GM21381 (cell line): ENCODE results near the gene HMCN1.

Experiments
- ATAC-seq: cut with Tn5 transposase; IDR thresholded peaks from one replicate; pipeline ENCODE4 v1.9.1; 2021; ENCODE audit warnings: mild to moderate bottlenecking, moderate library complexity; ENCODE audit not compliant: unreplicated experiment

Gene HMCN1

DNA sequence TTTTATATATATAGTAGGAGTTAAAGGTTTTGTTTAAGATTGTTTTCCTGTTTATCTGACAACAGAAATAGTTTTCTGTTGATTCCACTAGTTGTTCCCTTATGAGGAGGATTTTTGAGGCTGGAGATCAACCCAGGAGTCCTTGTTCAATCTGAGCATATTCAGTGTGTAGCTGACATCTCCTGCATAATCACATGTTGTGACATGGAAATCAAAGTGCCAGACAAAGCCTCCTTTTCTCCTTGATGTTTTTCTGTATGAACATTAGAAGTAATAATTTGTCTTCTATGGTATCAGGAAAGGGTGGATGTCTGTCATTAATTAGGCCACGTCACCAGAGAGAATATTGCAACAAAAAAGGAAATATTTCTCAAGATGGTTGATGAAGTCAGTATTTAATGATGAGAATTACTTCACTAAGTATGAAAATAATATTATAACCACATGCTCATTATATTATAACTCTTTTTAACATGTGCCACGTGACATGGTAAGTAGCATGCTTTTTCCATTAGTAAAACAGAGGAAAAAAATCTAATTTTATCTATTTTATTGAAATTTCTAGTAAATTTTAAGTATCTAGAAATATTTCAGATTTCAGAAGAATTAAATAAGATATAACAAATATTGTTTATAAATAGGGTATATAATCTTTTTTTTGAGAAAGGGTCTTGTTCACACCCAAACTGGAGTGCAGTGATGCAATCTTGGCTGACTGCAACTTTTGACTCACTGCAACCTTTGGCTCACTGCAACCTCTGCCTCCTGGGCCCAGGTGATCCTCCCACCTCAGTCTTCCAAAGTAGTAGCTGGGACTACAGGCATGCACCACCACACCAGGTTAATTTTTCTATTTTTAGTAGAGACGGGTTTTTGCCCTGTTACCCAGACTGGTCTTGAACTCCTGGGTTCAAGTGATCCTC, 223.5 kb downstream of the HMCN1 start:
- ATAC-seq: no peak

DNA sequence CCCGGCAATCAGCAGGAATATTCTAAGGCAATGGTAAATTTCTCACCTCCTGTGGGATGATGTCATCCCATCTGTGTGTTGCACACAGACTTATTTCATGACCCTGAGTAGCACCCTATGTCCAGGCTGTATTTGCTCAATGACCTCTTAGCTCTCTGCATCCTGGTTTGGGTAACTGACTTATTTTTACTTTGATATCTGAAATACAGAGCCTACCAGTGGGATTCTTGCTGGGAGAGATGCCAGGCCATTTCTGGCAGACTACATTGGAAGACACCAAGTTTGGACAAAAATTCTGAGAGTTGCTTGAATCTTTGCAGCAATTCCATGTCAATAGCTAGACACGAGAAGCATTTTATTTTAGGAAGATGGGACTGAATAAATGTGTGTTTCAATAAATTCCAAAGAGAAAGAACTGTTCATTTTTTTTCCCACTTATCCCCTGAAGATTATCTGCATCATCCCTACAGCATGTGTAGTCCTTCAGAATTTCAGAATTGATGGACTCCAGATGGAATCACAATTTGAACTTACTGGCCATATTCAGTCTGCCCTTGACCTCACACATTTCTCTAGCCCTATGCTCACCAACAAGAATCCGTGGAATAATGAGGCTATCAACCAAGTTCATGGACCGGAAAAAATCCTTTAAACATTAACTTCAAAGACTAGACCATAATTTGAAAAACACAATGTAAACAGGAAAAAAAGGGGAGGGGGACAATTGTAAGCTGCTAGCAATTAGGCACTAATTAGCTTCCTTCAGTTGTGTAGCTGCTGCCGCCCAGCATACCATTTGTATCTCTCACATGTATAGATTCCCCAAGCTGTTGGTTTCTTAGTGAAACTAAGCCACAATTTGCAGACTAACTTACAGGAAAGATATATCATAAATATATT, 226.5 kb downstream of the HMCN1 start:
- no peak for ATAC-seq

DNA sequence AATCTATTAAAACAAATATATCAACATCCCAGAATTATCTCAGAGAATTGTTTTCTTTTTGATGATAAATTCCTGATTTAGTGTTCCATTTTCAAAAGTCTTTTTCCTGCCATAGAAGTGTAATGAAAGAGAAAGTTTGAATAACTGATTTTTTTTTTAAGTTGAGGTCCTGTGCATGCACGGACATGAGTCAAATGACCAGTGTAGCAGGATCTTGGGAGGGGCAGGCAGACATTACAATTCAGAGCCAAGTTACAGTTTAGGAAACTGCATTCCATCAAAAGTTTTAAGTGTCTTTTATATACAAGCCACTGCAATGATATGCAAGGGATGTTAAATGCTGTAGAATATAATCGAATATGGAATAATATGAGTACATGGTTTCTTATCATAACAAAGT, 227.5 kb downstream of the HMCN1 start:
- no peak for ATAC-seq

DNA sequence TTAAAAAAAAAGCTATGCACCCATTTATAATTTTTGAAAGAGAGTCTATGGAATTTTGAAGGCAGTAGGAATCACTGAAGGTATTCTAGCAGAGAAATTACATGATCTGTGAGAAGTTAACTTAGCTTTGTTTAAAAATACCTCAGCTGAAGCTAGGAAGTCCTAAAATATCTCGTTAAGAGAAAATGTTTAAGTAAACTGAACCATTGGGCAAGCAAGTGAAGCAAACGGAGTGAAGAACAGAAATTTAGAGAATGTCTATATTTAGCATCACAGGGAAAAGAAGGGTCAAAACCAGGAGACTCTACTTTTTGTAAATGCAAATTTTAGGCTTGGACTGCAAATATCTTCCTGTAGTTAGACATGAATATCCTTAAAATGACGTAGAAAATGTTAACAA, 230.8 kb downstream of the HMCN1 start:
- no peak for ATAC-seq

DNA sequence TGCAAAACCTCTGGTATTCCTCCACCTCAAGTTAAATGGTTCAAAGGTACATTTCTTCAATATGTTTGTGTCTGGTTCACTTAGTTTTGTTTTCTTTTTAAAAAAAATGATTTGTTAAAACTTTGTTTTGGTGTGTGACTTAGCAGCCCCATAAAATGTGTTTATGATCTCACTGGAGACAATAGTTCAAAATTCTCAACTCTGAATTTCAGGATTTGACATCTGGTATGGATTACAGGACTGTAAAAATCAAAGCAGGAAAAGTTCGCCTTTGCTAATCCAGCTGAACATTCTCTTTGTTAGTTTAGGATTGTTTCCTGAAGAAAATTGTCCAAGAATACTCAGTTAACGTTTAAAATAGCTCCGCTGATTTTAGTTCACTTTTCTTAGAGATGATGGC, 231.7 kb downstream of the HMCN1 start:
- ATAC-seq: no peak

DNA sequence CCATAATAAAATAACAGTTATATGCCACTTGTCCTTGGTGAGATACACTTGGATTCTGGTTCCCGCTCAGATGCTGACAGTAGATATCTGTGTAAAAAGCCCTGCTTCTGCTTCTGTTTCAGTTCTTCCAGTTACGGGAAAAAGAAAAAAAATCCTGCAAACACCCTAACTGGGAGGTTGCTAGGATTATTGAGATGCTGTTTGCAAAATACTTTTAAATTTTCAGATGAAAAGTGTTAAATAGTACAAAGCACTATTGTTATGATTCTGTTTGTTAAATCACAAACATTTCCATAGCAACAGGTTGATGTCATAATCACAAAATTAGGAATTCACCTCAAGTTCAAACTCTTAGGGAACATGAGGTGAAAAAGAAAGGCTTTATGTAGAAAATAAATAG, 232.3 kb downstream of the HMCN1 start:
- ATAC-seq: no peak

DNA sequence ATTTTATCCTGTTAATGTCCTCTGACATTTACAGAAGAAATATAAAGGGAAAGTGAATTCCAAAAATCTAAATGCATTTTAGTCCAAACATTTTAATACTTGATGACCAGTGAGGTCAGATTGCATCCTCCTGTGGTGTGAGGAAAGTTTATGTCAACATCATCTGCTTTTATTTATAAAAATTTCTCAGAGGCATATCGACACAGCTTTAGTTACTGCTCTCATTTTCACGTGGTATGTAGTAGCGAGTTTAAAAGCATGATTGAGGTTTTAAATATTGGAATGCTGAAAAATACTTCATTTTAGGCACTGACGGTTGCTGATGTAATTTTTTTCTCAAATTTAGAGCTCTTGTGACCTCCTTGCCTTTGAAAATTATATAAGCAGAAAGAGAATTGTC, 234.8 kb downstream of the HMCN1 start:
- ATAC-seq: no peak

DNA sequence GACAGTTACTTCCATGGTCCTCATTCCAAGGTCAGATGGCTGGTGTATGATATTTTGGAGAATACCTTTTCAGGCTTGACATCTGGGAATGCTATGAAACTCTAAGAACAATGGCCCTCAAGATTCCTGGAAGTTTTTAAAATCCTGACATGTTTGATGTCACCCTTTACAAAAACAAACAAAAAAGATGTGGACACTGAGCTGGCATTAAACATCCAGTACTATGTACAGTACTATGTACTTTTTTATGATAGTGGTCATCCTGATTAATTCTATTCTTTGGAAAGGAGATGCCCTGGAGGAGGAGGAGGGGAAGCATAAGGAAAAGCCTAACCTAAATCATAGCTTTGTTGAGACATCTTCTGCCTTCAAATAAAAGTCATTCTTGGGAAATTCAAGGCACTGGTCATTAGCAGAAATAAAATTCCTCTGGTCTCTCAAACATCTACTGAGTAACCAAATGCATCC, 235.4 kb downstream of the HMCN1 start:
- no peak for ATAC-seq

DNA sequence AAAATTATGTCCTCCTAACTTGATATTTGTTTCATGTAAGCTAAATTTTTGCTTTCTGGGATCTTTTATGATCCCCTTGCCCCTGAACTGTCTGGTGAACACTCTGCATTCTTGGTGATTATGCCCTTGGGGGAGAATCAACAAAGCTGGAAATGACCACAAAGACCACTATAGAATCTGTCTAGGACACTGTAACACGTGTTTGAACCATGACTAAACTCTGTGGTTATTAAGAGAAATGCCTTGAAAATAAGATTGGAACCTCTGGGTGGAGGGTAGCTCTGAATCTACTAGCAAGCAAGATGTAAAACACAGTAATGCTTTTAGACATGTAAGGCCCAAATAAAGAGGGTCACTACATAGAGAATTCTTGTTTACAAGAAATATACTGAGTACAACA, 237.5 kb downstream of the HMCN1 start:
- no peak for ATAC-seq

DNA sequence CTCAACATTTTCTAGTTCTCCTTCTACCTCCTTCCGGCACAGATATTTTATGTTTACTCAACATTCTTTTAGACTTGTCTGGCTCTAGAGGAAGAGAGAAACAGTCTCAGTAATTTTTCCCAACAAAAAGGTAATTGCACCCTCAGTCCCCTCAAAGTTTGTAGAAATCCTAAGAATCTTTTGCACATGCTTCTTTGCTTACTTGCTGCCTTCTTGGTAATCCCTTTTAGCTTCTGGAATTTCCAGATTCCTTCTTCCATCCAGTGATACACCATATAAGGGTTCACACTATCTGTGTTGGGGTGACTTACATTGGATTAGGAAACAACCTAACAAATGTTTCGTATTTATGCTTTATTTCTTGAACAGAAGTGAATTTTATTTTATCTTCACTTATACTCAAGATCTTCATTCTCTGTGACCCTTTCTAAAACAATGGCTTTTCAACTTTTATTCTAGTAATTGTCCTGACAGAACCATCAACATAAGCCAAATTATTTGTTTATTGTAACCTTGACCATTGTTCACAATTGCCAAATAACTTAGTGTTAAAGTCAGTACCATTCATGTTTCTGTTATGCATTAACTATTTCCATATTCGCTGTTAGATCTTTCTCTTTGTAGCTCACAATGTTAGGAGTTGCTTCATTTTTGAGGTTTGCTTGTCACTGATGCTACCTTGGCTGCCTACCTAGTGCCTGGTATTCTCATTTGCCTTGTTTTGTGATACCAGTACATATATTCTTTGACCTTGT, 238.1 kb downstream of the HMCN1 start:
- ATAC-seq: no peak

DNA sequence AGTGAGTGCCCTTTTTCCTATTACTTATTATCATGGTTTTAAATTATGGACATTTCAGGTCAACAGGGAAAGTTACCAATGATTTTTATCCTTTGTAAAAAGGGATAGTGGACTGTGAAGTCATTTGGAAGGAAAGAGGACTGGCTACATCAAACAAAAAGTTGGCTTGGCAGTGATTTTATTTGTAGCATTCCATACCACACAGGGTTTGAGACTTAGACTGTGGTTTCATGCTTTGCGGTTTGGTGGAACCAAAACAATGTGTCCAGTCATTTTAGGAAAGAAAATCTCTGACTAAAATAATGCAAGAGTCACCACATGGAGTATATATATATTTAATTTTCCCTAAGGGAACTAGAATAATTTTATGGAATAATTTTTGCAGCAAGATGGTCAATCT, 239.5 kb downstream of the HMCN1 start:
- ATAC-seq: no peak

DNA sequence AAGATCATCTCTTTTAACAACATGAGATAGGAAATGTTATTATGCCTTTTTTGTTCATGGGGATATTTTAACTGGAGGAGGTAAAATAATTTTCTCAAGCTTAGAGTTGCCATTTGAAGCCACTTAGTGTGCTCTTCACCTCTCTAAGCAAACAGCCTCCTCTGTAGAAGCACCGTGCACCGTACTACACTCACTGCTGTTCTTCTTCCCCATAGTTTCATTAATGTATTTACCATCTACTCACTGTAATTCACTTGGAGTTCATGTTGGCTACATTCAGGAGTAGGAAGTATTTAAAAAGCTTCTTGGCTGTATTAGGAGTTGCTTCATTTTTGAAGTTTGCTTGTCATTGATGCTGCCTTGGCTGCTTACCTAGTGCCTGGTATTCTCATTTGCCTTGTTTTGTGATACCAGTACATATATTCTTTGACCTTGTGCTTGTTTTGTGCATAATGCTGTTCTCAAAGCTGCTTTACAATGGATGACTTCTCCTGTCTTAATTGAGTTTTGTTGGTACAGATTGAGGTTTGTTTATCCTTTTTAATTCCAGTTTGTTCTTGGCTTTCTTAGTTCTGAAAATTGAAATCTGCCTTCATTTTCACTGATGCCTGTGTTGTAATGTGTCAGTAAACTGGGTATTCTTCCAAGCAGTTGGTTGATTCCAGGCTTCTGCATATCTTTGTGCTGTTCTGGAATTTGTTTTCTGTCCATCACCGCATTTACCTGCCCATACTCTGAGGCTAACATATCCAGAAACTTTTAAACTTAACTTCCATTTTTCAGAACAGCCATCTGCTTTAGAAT, 240.4 kb downstream of the HMCN1 start:
- no peak for ATAC-seq

DNA sequence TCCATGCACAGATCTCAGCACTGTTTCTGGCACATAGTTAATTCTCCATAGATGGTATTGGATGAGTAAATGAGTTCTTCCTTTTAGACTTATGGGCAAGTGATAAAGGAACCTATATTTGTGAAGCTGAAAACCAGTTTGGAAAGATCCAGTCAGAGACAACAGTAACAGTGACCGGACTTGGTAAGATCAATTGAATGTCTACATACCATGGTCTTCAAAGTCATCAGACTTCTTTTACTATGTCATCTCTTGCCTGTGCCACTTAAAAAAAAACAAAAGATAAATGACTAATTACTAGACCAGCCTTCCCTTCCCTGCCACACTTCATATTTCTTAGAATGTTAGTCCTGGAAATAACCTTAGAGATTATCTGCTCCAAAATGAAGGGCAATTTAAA, 246.7 kb downstream of the HMCN1 start:
- no peak for ATAC-seq

DNA sequence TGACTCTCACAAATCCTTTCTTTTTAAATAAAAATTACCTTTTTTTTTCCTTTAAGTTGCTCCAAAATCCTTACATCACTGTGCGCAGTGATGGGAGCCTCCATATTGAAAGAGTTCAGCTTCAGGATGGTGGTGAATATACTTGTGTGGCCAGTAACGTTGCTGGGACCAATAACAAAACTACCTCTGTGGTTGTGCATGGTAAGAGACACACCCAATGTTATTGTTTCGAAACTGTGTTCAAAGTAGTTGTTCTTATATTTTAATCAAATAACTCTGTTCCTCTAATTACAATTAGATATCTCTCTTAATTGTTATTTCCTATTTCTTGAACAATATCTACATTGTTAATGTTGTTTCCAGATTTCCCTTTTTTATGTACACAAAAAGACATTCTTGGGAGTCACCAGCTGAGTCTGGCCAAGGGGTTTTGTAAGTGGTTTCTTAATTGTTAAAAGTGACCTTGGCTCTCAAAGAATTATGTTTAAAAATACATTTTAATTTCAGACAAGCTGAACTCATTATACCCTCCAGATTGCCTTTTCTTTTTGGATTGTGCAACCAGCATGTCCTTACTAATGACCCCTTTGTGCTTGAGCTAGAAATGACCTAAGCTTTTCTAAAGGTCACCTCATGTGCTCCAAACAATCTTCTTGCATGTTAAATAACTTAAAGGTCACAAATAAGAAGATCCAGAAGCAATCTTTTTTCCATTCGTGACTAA, 250.1 kb downstream of the HMCN1 start:
- ATAC-seq: no peak

DNA sequence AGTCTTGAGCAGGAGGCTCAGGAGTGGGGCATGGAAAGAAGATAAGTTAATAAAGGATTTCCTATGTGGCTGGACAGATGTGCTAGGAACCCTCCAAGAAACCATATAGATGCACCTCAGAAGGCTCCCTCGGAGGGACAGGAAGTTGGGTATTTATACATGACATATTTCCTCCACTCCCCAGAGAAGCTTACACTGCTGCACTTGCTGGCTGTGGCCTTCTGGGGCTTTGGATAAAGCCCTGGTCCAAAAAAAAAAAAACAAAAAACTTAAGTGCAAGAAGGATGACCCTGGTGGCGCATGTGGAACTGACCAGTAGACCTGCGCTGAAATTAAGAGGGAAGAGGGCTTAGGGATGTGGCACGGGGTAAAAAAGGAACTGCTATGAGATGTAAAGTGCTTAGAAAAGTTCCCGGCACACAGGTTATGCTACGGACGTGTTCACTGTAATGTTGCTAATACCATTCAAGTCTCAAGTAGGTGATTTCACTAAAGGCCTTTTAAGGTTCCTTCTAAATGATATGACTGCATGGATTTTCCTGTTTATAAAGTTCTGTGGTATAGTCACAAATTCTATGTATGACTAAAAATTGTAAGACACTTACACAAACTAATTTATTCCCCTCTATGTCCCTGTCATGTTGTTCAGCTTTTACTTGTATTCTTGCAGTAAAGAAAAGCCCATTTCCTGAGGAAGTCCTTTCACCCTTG, 253.6 kb downstream of the HMCN1 start:
- no peak for ATAC-seq

DNA sequence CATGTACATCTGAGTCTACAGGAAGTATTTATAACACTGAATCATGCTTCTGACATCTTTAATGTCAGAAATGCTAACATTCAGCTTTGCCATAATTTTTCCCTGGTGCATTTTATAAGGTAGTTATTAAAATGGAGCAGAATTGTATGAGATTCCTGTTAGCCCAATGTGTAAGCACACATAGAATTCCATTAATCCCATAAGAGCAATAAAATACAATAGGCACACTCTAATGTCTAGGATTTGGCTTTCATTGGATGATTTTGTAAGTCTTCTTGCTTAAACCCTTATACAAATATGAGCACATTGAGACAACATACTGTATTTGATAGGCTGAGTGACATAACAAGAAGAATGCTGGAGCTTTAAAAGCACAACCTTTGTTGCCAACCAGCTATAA, 256.4 kb downstream of the HMCN1 start:
- ATAC-seq: no peak

DNA sequence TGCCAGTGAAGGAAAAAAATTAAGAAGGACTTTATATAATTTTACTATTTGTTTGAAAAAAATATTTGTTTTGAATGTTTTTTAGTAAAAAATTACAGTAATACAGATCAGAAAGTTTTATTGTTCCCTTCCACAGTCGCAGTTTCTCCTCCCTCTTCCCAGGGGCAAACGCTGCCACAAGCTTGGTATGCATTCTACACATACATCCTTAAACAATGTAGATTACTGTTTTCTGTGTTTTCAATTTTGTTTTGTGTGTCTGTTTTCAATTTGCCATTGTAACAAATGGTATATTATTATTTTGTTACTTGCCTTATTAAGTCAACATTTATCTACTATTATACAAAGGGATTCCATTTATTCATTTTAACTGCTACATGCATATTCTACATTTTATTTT, 257.1 kb downstream of the HMCN1 start:
- no peak for ATAC-seq

DNA sequence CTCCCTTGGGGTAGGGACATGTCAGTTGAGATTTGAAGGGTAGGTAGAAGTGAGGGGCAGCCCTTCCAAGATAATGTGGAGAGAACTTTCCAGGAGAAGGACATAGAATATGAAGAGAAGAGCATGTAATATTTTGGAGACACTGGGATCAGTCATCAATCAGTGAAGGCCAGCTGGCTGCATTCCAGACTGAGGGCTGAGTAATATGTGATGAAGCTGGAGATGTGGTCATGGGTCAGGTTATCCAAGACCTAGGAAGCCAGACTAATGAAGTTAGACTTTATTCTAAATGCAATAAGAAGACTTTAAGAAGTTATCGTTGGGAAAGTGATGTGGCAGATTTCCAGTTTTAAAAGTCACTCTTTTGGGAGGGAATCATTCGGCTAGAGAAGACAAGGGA, 262.0 kb downstream of the HMCN1 start:
- ATAC-seq: no peak

DNA sequence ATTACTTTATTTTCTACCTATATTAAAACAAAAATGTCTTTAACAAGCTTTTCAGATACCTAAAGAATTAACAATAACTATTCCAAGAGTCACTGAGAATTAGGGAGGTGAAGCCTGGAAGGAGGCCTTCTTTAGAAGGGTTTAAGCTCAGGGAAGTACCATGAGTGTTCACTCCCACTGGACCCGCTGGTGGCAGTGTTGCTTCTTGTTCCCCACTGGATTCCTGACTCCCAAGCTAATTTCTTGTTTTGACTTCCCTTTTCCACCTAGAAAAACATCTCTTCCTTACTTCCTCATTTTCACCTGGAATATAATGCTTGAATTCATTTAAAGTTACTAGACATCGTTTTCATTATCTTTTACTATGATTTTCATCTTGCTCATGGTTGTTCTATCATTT, 264.2 kb downstream of the HMCN1 start:
- no peak for ATAC-seq
